ENCODE data around the gene KCNH2. TPM values are rescaled to one million over a fixed set of nuclear protein-coding genes. Genes with fewer than 3 reads are reported as not detected.
A peak's percentile ranks its signal among the peaks of the same experiment; 100 is the strongest.
"Not testable (repeated sequence)": the region's sequence is repeated elsewhere in the genome, so short reads cannot be mapped to it uniquely, and the experiment has no call there.

Gene KCNH2
- 10.7 and 12.4 TPM in 2 replicates for total RNA-seq
- long read RNA-seq = 0 reads

- peak; percentile 57 for DNase-seq (ENCODE audit: low read depth, low spot score)
- Mint-ChIP-seq H3K9me3 (no peaks in the 10 kb centered on the region), H3K27ac (ENCODE audit: unreplicated experiment) (peak within 1 kb of the TSS; percentile 90), H3K27me3 (ENCODE audit: low read depth) (peaks cover 48% of the 10 kb centered on the region), H3K36me3 (ENCODE audit: low read depth) (no peaks in the 10 kb centered on the region), H3K4me3 (peak within 1 kb of the TSS; percentile 93), H3K4me1 (peaks cover 34% of the 10 kb centered on the region)
- TF ChIP-seq, protein P1, sequence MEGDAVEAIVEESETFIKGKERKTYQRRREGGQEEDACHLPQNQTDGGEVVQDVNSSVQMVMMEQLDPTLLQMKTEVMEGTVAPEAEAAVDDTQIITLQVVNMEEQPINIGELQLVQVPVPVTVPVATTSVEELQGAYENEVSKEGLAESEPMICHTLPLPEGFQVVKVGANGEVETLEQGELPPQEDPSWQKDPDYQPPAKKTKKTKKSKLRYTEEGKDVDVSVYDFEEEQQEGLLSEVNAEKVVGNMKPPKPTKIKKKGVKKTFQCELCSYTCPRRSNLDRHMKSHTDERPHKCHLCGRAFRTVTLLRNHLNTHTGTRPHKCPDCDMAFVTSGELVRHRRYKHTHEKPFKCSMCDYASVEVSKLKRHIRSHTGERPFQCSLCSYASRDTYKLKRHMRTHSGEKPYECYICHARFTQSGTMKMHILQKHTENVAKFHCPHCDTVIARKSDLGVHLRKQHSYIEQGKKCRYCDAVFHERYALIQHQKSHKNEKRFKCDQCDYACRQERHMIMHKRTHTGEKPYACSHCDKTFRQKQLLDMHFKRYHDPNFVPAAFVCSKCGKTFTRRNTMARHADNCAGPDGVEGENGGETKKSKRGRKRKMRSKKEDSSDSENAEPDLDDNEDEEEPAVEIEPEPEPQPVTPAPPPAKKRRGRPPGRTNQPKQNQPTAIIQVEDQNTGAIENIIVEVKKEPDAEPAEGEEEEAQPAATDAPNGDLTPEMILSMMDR (conservative IDR thresholded peaks at IDR 0.05) = no peak
These were observed at the start of gene KCNH2 for GRCh38 chr7:150978126-150978789. Gene KCNH2 (minus strand): TSS chr7:150978321. CDS start chr7:150977913, 408 bp downstream.

- peak overlapping the region; percentile 10 for H3K27ac Mint-ChIP-seq (ENCODE audit: unreplicated experiment)
- not testable (repeated sequence) for DNase-seq (ENCODE audit: low read depth, low spot score); H3K9me3 Mint-ChIP-seq; H3K27me3 Mint-ChIP-seq (ENCODE audit: low read depth); H3K36me3 Mint-ChIP-seq (ENCODE audit: low read depth)
- peaks cover 16% of the 10 kb centered on the region for H3K4me1 Mint-ChIP-seq
- H3K4me3 Mint-ChIP-seq = peak overlapping the region; percentile 96
These were observed 49.6 kb upstream of the KCNH2 start for GRCh38 chr7:151027728-151028130.

- not testable (repeated sequence) for H3K9me3 Mint-ChIP-seq; H3K27me3 Mint-ChIP-seq (ENCODE audit: low read depth); H3K36me3 Mint-ChIP-seq (ENCODE audit: low read depth); H3K27ac Mint-ChIP-seq (ENCODE audit: unreplicated experiment); DNase-seq (ENCODE audit: low read depth, low spot score)
- H3K4me3 Mint-ChIP-seq = peak overlapping the region; percentile 96
- H3K4me1 Mint-ChIP-seq = peaks cover 16% of the 10 kb centered on the region
These were observed 48.9 kb upstream of the KCNH2 start for GRCh38 chr7:151026771-151027727.

DNA sequence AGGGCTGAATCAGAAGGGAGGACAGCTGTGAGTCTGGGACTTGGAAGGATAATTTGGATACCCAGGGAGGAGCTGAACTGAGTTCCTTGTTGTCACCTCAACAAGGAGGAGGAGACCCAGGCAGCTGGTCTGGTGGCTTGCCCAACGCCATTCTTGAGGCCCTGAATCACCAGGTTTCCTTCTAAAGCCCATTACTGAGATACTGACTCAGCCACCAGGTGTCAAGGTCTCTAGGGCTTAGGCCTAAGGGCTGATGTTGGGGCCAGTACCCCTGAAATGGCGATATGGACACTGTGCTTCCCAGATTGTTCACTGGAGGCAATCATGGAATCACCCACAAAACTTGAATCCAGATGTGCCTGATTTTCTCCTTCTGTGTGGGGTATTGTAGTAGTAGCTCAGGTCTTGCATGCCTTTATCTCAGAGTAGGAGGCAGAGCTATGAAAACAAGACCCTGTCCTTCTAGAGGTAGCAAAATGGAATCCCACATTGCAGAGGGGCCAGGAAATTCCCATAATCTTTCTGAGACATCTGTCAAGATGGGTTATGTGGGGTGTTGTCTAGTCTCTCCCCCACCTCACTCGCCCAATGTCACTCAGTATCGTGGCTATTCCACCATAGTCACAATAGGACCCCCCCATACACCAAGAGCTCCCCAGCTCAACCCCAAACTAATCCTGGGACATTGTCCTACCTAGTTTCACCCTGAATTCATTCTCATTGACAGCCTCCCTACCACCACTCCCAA, 48.0 kb upstream of the KCNH2 start:
- H3K4me1 Mint-ChIP-seq = peaks cover 20% of the 10 kb centered on the region
- H3K36me3 Mint-ChIP-seq (ENCODE audit: low read depth) = no peaks in the 10 kb centered on the region
- H3K27ac Mint-ChIP-seq (ENCODE audit: unreplicated experiment) = no peak overlapping the region
- H3K9me3 Mint-ChIP-seq = no peaks in the 10 kb centered on the region
- TF ChIP-seq, protein P1 (conservative IDR thresholded peaks at IDR 0.05) = no peak
- H3K4me3 Mint-ChIP-seq = peak overlapping the region; percentile 60
- peaks cover 8% of the 10 kb centered on the region for H3K27me3 Mint-ChIP-seq (ENCODE audit: low read depth)
- DNase-seq (ENCODE audit: low read depth, low spot score) = no peak

DNA sequence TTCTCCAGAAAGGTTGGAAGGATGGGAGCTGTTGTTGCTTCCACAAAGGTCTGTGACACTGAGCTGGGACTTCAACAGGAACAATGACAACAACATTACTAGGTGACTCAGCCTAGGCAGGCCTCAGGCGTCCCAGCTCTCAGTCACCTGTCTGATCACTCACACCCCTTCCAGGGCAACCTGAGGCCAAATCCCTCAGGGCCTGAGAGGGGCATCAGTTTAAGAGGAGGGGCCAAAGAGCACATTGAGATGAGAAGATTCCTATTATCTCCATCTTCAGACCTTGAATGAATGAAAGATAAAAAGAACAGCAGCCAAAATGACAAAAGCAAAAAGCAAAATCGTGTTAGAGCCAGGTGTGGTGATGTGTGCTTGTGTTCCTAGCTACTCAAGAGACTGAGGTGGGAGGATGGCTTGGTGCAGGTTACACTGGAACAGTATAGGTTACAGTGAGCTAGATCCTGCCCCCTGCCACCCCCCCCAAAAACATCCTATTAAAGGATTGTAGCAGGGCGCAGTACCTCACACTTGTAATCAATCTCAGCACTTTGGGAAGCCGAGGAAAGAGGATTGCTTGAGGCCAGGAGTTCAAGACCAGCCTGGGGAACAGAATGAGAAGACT, 46.4 kb upstream of the KCNH2 start, which contains the start of gene ATG9B:
Gene ATG9B (minus strand): TSS at position 60 of the 622 bp plus-strand sequence. CDS start 71 bp downstream, outside the sequence.
- Mint-ChIP-seq H3K27me3 (ENCODE audit: low read depth) (peaks cover 12% of the 10 kb centered on the region), H3K4me1 (peaks cover 35% of the 10 kb centered on the region), H3K9me3 (no peaks in the 10 kb centered on the region), H3K36me3 (ENCODE audit: low read depth) (no peaks in the 10 kb centered on the region), H3K27ac (ENCODE audit: unreplicated experiment) (no peak within 1 kb of the TSS), H3K4me3 (peak within 1 kb of the TSS; percentile 41)
- no peak for DNase-seq (ENCODE audit: low read depth, low spot score)
- TF ChIP-seq, protein P1 (conservative IDR thresholded peaks at IDR 0.05) = no peak

DNA sequence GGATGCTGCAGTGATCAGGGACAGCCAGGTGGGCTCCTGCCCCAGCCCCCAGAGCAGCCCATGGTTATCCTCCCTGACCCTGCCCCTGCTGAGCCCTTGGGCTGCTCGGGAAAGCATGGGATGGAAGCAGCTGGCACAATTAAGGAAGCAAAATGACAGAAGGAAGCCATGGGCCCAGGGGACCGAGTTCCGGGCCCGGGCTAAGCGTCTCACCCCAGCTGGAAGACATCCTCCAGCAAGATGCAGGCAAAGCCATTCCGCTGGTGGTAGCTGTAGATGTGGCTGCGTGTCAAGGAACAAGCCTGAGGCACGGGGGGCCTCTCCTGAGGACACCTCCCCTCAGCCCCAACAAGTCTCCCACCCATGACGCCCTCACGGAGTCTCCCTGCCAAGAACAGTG, 45.1 kb upstream of the KCNH2 start:
- H3K4me3 Mint-ChIP-seq = peak overlapping the region; percentile 41
- H3K36me3 Mint-ChIP-seq (ENCODE audit: low read depth) = no peaks in the 10 kb centered on the region
- TF ChIP-seq, protein P1 (conservative IDR thresholded peaks at IDR 0.05) = no peak
- no peak for DNase-seq (ENCODE audit: low read depth, low spot score)
- H3K9me3 Mint-ChIP-seq = no peaks in the 10 kb centered on the region
- H3K27ac Mint-ChIP-seq (ENCODE audit: unreplicated experiment) = no peak overlapping the region
- peaks cover 34% of the 10 kb centered on the region for H3K4me1 Mint-ChIP-seq
- H3K27me3 Mint-ChIP-seq (ENCODE audit: low read depth) = peaks cover 18% of the 10 kb centered on the region

Measured in neural crest cell (in vitro differentiated cells).